Stimulated activated CD4-positive, alpha-beta T cell treated with anti-CD3 and anti-CD28 coated beads, Interleukin-1b, Interleukin-23, amount 100 ng/mL, for 24 hours (primary cell): Measurements from ENCODE around the gene MIXL1.

ENCODE experiments used
- DNase-seq, 4 experiments: peaks; one replicate each; pipeline ENCODE4 v3.0.0-alpha.2; 2020; ENCODE audit warnings: low read depth in 4 of 4, low spot score in 1 of 4

The MIXL1 gene

GRCh38 chr1:226276077-226276682, 52.7 kb downstream of the MIXL1 start:
- no peak for DNase-seq
